Measurements from ENCODE around the gene FGF12.

The FGF12 gene

DNA sequence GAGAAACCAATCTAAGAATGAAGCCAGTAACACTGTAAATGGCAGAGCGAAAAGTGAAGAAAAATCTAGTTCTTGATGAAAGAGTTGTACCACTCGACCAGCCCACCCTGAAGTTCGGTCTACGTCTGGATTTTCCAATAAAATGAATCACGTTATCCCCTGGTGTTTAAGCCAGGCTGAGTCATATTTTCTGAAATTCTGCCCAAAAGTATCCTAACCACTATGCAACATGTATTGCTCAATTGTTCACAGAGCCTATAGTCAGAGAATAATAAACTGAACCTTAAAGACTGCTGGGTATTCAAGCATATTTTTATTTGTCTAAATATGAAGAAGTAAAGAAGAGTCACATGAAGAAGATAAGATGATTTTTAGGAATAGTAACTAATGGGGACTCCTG, 245.7 kb downstream of the FGF12 start:
- H3K27ac ChIP-seq (ENCODE audit: low read depth, low read length), result no peak overlapping the region
- H4K20me1 ChIP-seq (ENCODE audit: low read depth, low read length), result no peaks in the 10 kb centered on the region
- H3K4me2 ChIP-seq (ENCODE audit: low read depth, low read length, poor library complexity, severe bottlenecking), result no peak overlapping the region
- H3F3A ChIP-seq (ENCODE audit: insufficient read depth), result no peaks in the 10 kb centered on the region
- H3K36me3 ChIP-seq (ENCODE audit: low read length), result no peaks in the 10 kb centered on the region
- H3K27me3 ChIP-seq (ENCODE audit: low read length), result no peaks in the 10 kb centered on the region
- no peak overlapping the region for H3K4me3 ChIP-seq (ENCODE audit: insufficient read depth, low read length, poor library complexity, severe bottlenecking)
- H3K79me2 ChIP-seq (ENCODE audit: insufficient read depth, low read length), result no peaks in the 10 kb centered on the region
- H2AFZ ChIP-seq (ENCODE audit: low read depth, low read length, severe bottlenecking), result no peak overlapping the region
- TF ChIP-seq, protein P1, sequence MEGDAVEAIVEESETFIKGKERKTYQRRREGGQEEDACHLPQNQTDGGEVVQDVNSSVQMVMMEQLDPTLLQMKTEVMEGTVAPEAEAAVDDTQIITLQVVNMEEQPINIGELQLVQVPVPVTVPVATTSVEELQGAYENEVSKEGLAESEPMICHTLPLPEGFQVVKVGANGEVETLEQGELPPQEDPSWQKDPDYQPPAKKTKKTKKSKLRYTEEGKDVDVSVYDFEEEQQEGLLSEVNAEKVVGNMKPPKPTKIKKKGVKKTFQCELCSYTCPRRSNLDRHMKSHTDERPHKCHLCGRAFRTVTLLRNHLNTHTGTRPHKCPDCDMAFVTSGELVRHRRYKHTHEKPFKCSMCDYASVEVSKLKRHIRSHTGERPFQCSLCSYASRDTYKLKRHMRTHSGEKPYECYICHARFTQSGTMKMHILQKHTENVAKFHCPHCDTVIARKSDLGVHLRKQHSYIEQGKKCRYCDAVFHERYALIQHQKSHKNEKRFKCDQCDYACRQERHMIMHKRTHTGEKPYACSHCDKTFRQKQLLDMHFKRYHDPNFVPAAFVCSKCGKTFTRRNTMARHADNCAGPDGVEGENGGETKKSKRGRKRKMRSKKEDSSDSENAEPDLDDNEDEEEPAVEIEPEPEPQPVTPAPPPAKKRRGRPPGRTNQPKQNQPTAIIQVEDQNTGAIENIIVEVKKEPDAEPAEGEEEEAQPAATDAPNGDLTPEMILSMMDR (IDR thresholded peaks at IDR 0.05; ENCODE audit: insufficient read depth, low read length, poor library complexity, severe bottlenecking), result no peak
- TF ChIP-seq EZH2phosphoT487 (conservative IDR thresholded peaks at IDR 0.05; ENCODE audit: low read length), result no peak
- H3K9me3 ChIP-seq (ENCODE audit: insufficient read depth, low read length), result no peaks in the 10 kb centered on the region
- no peak overlapping the region for H3K9ac ChIP-seq (ENCODE audit: low read length)
- no peaks in the 10 kb centered on the region for H3K9me2 ChIP-seq (replicated peaks; ENCODE audit: insufficient read depth, low read length)

DNA sequence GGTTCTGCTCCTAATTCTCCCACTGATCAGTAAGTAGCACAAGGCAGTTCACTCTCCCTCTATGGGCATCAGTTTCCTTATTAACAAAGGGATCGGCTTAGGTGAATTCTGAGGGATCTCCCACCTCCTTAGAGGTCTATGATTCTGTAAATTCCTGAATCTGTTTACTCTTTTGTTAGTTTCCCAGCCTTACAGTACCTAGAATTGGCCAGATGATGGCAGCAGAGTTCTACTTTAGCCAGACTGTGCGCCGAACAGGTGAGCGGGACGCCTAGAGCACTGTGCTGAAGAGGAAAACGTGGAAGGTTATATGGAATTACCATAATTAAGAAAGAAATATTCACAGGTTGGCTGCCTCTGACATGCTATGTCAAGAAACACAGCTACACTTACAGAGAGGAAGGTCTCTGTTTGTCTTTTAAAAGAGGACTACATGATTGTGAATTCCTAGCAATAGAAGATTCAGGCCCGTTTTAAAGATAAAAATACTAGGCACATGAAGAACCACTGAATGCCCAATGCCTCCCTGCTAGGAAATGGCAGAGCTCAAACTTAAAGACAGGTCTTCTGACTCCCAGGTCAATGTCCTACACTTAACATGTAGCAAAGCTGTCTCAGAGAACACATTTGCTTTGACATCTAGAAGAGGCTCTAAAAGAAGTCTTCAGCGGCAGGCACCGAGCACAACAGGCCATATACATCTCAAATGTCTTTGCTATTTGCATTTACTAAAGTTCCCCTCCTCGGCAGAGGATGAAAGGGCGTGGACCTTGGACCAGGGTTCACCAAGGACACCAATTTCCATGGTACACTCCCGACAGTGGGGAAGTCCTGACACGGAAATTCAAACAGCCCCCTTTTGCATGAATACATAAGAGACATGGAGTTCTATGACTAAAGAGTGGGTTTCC, 259.9 kb downstream of the FGF12 start:
- Histone ChIP-seq H3K4me3 (ENCODE audit: insufficient read depth, low read length, poor library complexity, severe bottlenecking) (no peak overlapping the region), H3K9me3 (ENCODE audit: insufficient read depth, low read length) (no peaks in the 10 kb centered on the region), H3K36me3 (ENCODE audit: low read length) (no peaks in the 10 kb centered on the region), H3K4me2 (ENCODE audit: low read depth, low read length, poor library complexity, severe bottlenecking) (no peak overlapping the region), H3K27ac (ENCODE audit: low read depth, low read length) (no peak overlapping the region), H3K9ac (ENCODE audit: low read length) (no peak overlapping the region), H3F3A (ENCODE audit: insufficient read depth) (no peaks in the 10 kb centered on the region), H3K9me2 (replicated peaks; ENCODE audit: insufficient read depth, low read length) (no peaks in the 10 kb centered on the region), H4K20me1 (ENCODE audit: low read depth, low read length) (no peaks in the 10 kb centered on the region), H3K79me2 (ENCODE audit: insufficient read depth, low read length) (no peaks in the 10 kb centered on the region), H3K27me3 (ENCODE audit: low read length) (no peaks in the 10 kb centered on the region), H2AFZ (ENCODE audit: low read depth, low read length, severe bottlenecking) (no peak overlapping the region)
- no peak for TF ChIP-seq EZH2phosphoT487 (conservative IDR thresholded peaks at IDR 0.05; ENCODE audit: low read length)
- TF ChIP-seq, protein P1 (IDR thresholded peaks at IDR 0.05; ENCODE audit: insufficient read depth, low read length, poor library complexity, severe bottlenecking), result peak; percentile 84

DNA sequence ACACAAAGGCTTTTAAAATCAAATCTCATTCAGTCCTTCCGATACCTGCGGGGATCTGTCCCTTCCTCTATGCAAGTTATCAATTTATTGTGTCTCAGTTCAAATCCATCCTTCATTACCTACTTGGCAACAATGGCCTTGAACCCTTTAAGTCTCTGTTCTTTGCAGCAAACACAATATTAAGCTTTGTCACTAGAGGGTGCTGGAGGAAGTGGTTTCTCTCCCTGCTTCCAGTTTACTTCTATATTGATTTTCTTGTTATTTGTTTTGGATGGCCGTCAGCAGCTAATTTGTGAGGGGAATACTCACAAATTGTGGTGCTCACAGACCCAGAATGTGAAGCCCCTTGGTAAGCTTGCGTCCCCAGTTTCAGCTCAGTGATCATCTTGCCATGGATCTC, 278.3 kb downstream of the FGF12 start:
- TF ChIP-seq EZH2phosphoT487 (conservative IDR thresholded peaks at IDR 0.05; ENCODE audit: low read length), result no peak
- TF ChIP-seq, protein P1 (IDR thresholded peaks at IDR 0.05; ENCODE audit: insufficient read depth, low read length, poor library complexity, severe bottlenecking), result peak; percentile 44
- Histone ChIP-seq H3K9me2 (replicated peaks; ENCODE audit: insufficient read depth, low read length) (no peaks in the 10 kb centered on the region), H3K4me3 (ENCODE audit: insufficient read depth, low read length, poor library complexity, severe bottlenecking) (no peak overlapping the region), H4K20me1 (ENCODE audit: low read depth, low read length) (no peaks in the 10 kb centered on the region), H2AFZ (ENCODE audit: low read depth, low read length, severe bottlenecking) (no peak overlapping the region), H3K4me2 (ENCODE audit: low read depth, low read length, poor library complexity, severe bottlenecking) (no peak overlapping the region), H3K27me3 (ENCODE audit: low read length) (no peaks in the 10 kb centered on the region), H3F3A (ENCODE audit: insufficient read depth) (no peaks in the 10 kb centered on the region), H3K27ac (ENCODE audit: low read depth, low read length) (no peak overlapping the region), H3K36me3 (ENCODE audit: low read length) (no peaks in the 10 kb centered on the region), H3K79me2 (ENCODE audit: insufficient read depth, low read length) (no peaks in the 10 kb centered on the region), H3K9ac (ENCODE audit: low read length) (no peak overlapping the region), H3K9me3 (ENCODE audit: insufficient read depth, low read length) (no peaks in the 10 kb centered on the region)

Data from SU-DHL-6 (cell line).